Measurements from ENCODE around the gene TCEA2. TPM values are rescaled to one million over a fixed set of nuclear protein-coding genes. Genes with fewer than 3 reads are reported as not detected.
A peak's percentile ranks its signal among the peaks of the same experiment; 100 is the strongest.

The TCEA2 gene
- total and polyA plus RNA-seq, 2 of the 13 experiments (the other 11 are each of a cell fraction or from before 2014, with no cell fraction given), result 28.1 to 33.7 TPM

- TF ChIP-seq SKIL (CRISPR knock-in tag; IDR thresholded peaks at IDR 0.05; ENCODE audit: borderline replicate concordance), result no peak
- TF ChIP-seq, protein P1, sequence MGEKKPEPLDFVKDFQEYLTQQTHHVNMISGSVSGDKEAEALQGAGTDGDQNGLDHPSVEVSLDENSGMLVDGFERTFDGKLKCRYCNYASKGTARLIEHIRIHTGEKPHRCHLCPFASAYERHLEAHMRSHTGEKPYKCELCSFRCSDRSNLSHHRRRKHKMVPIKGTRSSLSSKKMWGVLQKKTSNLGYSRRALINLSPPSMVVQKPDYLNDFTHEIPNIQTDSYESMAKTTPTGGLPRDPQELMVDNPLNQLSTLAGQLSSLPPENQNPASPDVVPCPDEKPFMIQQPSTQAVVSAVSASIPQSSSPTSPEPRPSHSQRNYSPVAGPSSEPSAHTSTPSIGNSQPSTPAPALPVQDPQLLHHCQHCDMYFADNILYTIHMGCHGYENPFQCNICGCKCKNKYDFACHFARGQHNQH (CRISPR knock-in tag; IDR thresholded peaks at IDR 0.05), result no peak
- peak; percentile 58 for TF ChIP-seq ETV5 (CRISPR knock-in tag; IDR thresholded peaks at IDR 0.05; ENCODE audit: borderline replicate concordance)
- TF ChIP-seq ZSCAN9 (CRISPR knock-in tag; IDR thresholded peaks at IDR 0.05; ENCODE audit: borderline replicate concordance), result no peak
- TF ChIP-seq ARNTL (CRISPR knock-in tag; IDR thresholded peaks at IDR 0.05), result no peak
- TF ChIP-seq, protein P2, sequence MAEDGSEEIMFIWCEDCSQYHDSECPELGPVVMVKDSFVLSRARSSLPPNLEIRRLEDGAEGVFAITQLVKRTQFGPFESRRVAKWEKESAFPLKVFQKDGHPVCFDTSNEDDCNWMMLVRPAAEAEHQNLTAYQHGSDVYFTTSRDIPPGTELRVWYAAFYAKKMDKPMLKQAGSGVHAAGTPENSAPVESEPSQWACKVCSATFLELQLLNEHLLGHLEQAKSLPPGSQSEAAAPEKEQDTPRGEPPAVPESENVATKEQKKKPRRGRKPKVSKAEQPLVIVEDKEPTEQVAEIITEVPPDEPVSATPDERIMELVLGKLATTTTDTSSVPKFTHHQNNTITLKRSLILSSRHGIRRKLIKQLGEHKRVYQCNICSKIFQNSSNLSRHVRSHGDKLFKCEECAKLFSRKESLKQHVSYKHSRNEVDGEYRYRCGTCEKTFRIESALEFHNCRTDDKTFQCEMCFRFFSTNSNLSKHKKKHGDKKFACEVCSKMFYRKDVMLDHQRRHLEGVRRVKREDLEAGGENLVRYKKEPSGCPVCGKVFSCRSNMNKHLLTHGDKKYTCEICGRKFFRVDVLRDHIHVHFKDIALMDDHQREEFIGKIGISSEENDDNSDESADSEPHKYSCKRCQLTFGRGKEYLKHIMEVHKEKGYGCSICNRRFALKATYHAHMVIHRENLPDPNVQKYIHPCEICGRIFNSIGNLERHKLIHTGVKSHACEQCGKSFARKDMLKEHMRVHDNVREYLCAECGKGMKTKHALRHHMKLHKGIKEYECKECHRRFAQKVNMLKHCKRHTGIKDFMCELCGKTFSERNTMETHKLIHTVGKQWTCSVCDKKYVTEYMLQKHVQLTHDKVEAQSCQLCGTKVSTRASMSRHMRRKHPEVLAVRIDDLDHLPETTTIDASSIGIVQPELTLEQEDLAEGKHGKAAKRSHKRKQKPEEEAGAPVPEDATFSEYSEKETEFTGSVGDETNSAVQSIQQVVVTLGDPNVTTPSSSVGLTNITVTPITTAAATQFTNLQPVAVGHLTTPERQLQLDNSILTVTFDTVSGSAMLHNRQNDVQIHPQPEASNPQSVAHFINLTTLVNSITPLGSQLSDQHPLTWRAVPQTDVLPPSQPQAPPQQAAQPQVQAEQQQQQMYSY (CRISPR knock-in tag; IDR thresholded peaks at IDR 0.05), result no peak
- no peak for TF ChIP-seq ZNF746 (CRISPR knock-in tag; IDR thresholded peaks at IDR 0.05)
- no peak for TF ChIP-seq BCLAF1 (IDR thresholded peaks at IDR 0.05)
- TF ChIP-seq E2F5 (CRISPR knock-in tag; conservative IDR thresholded peaks at IDR 0.05), result peak; percentile 41; the same call in 1 of the 2 replicates
- no peak for TF ChIP-seq POGK (CRISPR knock-in tag; conservative IDR thresholded peaks at IDR 0.05)
- TF ChIP-seq TRIM24 (CRISPR knock-in tag; IDR thresholded peaks at IDR 0.05), result no peak
- no peak; the same call in 1 of the 2 replicates for TF ChIP-seq ZNF850 (CRISPR knock-in tag; conservative IDR thresholded peaks at IDR 0.05)
- no peak for TF ChIP-seq ZNF207 (IDR thresholded peaks at IDR 0.05; ENCODE audit: borderline replicate concordance)
- peak; percentile 42; the same call in 1 of the 2 replicates for TF ChIP-seq SP4 (CRISPR knock-in tag; IDR thresholded peaks at IDR 0.05)
- TF ChIP-seq STAT5B (CRISPR knock-in tag; IDR thresholded peaks at IDR 0.05), result no peak
- no peak; the same call in 1 of the 2 replicates for TF ChIP-seq ZNF572 (CRISPR knock-in tag; IDR thresholded peaks at IDR 0.05)
- TF ChIP-seq SMARCE1 (IDR thresholded peaks at IDR 0.05; ENCODE audit: borderline replicate concordance), result no peak
- peak; percentile 55 for TF ChIP-seq GATAD2A (CRISPR knock-in tag; IDR thresholded peaks at IDR 0.05)
Measured at GRCh38 chr20:64083378-64083803, 20.4 kb downstream of the TCEA2 start (continued).
